CD14-positive monocyte (primary cell): Measurements from ENCODE around the gene COG2. TPM values are rescaled to one million over a fixed set of nuclear protein-coding genes. Genes with fewer than 3 reads are reported as not detected.

Experiments
- DNase-seq, 3 donors: peaks; one replicate each; pipeline ENCODE4 v3.0.0-alpha.2; 2011 to 2022
- H2AFZ ChIP-seq: 2 replicates; pipeline ENCODE4 v1.6.0; 2012; ENCODE audit warnings: mild to moderate bottlenecking, low read depth, low read length, inconsistent platforms; ENCODE audit not compliant: insufficient read depth, poor library complexity, severe bottlenecking
- H3K27ac ChIP-seq, 2 donors: 1 replicate in 1 of 2; 2 replicates in 1 of 2; pipeline ENCODE4 v1.5.1; 2012 to 2013; ENCODE audit warnings: low read length in 2 of 2, control low read depth in 1 of 2, inconsistent platforms in 1 of 2, low read depth in 1 of 2, mild to moderate bottlenecking in 1 of 2
- H3K27me3 ChIP-seq, 2 donors: one replicate each; pipeline versions ENCODE4 v1.6.0 to v1.6.1; 2011 to 2013; ENCODE audit warnings: low read length in 2 of 2; ENCODE audit not compliant: control insufficient read depth in 2 of 2, insufficient read depth in 2 of 2
- H3K36me3 ChIP-seq, 2 donors: replicated peaks in 1 of 2; 1 replicate in 1 of 2; 2 replicates in 1 of 2; pipeline versions ENCODE4 v1.5.1 to v1.6.1; 2012 to 2013; ENCODE audit warnings: low read length in 2 of 2, control low read depth in 1 of 2, inconsistent platforms in 1 of 2, mild to moderate bottlenecking in 1 of 2; ENCODE audit not compliant: insufficient read depth in 2 of 2, control insufficient read depth in 1 of 2
- H3K4me1 ChIP-seq, 2 donors: 1 replicate in 1 of 2; 2 replicates in 1 of 2; pipeline versions ENCODE4 v1.5.1 to v1.6.1; 2012 to 2013; ENCODE audit warnings: low read length in 2 of 2, control low read depth in 1 of 2, inconsistent platforms in 1 of 2, mild to moderate bottlenecking in 1 of 2, moderate library complexity in 1 of 2; ENCODE audit not compliant: insufficient read depth in 2 of 2, control insufficient read depth in 1 of 2
- H3K4me2 ChIP-seq: replicated peaks from 2 replicates; pipeline ENCODE3; 2012; ENCODE audit warnings: low read length, moderate library complexity, mild to moderate bottlenecking; ENCODE audit not compliant: poor library complexity, severe bottlenecking; ENCODE audit errors: extremely low read depth
- H3K4me3 ChIP-seq, 3 experiments: fragments of 200-600 bp in 1 of 3; sonication (generic) in 1 of 3; replicated peaks in 1 of 3; 1 replicate in 2 of 3; 2 replicates in 1 of 3; pipeline ENCODE4 v1.5.1; 2011 to 2013; ENCODE audit warnings: low read length in 3 of 3, mild to moderate bottlenecking in 3 of 3, control low read depth in 2 of 3, low read depth in 2 of 3, inconsistent platforms in 1 of 3, moderate library complexity in 1 of 3
- H3K79me2 ChIP-seq: 2 replicates; pipeline ENCODE4 v1.6.0; 2012; ENCODE audit warnings: mild to moderate bottlenecking, control low read depth, inconsistent platforms, low read length, moderate library complexity; ENCODE audit not compliant: insufficient read depth
- H3K9ac ChIP-seq: 2 replicates; pipeline ENCODE4 v1.6.0; 2017; ENCODE audit warnings: low read length, mild to moderate bottlenecking; ENCODE audit not compliant: insufficient read depth, poor library complexity, severe bottlenecking
- H3K9me3 ChIP-seq, 2 donors: replicated peaks in 1 of 2; 1 replicate in 1 of 2; 2 replicates in 1 of 2; pipeline versions ENCODE4 v1.5.1 to v1.6.1; 2012 to 2013; ENCODE audit warnings: low read length in 2 of 2, control low read depth in 1 of 2; ENCODE audit not compliant: control insufficient read depth in 1 of 2, insufficient read depth in 1 of 2
- H4K20me1 ChIP-seq: 2 replicates; pipeline ENCODE4 v1.6.0; 2012; ENCODE audit warnings: mild to moderate bottlenecking, low read length, control low read depth, moderate library complexity; ENCODE audit not compliant: insufficient read depth
- H3K27ac Mint-ChIP-seq, 7 donors: one replicate each; pipeline ENCODE4 v1.8.0; 2020; ENCODE audit warnings: mild to moderate bottlenecking in 7 of 7, mixed read lengths in 7 of 7, moderate library complexity in 6 of 7, inconsistent platforms in 2 of 7
- H3K27me3 Mint-ChIP-seq, 3 donors: one replicate each; pipeline ENCODE4 v1.8.0; 2021 to 2022; ENCODE audit warnings: low read depth in 3 of 3, mild to moderate bottlenecking in 3 of 3, mixed read lengths in 3 of 3, moderate library complexity in 3 of 3, inconsistent platforms in 1 of 3
- H3K36me3 Mint-ChIP-seq, 2 donors: one replicate each; pipeline ENCODE4 v1.8.0; 2020; ENCODE audit warnings: mixed read lengths in 2 of 2, inconsistent platforms in 1 of 2, mild to moderate bottlenecking in 1 of 2
- H3K4me1 Mint-ChIP-seq: one replicate; pipeline ENCODE4 v1.8.0; 2020; ENCODE audit warnings: mild to moderate bottlenecking, mixed read lengths
- H3K4me3 Mint-ChIP-seq, 2 donors: one replicate each; pipeline ENCODE4 v1.8.0; 2020; ENCODE audit warnings: mild to moderate bottlenecking in 2 of 2, mixed read lengths in 2 of 2, moderate library complexity in 1 of 2
- H3K9me3 Mint-ChIP-seq, 7 donors: one replicate each; pipeline ENCODE4 v1.8.0; 2020 to 2022; ENCODE audit warnings: mixed read lengths in 7 of 7, mild to moderate bottlenecking in 6 of 7, moderate library complexity in 6 of 7, inconsistent platforms in 2 of 7
- WGBS: methylation state at CpG from one replicate; pipeline ENCODE4 v1.1.5; 2013; ENCODE audit warnings: missing lambda C conversion rate; ENCODE audit not compliant: insufficient coverage; 5-methylcytosine and 5-hydroxymethylcytosine counted together
- intact Hi-C, 2 donors: fragments of 100-400 bp; cut with micrococcal nuclease; formaldehyde crosslinking; loops; one replicate each; pipeline versions ENCODE4 v1.15.0 to v1.15.1; 2023
- polyA plus RNA-seq, 3 donors: library from polyadenylated mRNA; depleted of rRNA in 1 of 3; unstranded in 2 of 3; stranded (reverse) in 1 of 3; fragments of 300-500 nt in 2 of 3; fragments of >200 nt in 1 of 3; fragmentation: Illumina TruSeq in 2 of 3; gene quantifications; 1 replicate in 2 of 3; 2 replicates in 1 of 3; pipeline ENCODE4 v1.2.3, GENCODE V29; 2012 to 2021
- TF ChIP-seq, protein P1 (sequence below): fragments of 200-600 bp; IDR thresholded peaks from one replicate; pipeline ENCODE4 v1.8.0; 2022; ENCODE audit warnings: antibody characterized with exemption, mild to moderate bottlenecking

Gene COG2
- polyA plus RNA-seq, 3 donors = 16.7 to 30.4 (median 24.7) TPM

DNA sequence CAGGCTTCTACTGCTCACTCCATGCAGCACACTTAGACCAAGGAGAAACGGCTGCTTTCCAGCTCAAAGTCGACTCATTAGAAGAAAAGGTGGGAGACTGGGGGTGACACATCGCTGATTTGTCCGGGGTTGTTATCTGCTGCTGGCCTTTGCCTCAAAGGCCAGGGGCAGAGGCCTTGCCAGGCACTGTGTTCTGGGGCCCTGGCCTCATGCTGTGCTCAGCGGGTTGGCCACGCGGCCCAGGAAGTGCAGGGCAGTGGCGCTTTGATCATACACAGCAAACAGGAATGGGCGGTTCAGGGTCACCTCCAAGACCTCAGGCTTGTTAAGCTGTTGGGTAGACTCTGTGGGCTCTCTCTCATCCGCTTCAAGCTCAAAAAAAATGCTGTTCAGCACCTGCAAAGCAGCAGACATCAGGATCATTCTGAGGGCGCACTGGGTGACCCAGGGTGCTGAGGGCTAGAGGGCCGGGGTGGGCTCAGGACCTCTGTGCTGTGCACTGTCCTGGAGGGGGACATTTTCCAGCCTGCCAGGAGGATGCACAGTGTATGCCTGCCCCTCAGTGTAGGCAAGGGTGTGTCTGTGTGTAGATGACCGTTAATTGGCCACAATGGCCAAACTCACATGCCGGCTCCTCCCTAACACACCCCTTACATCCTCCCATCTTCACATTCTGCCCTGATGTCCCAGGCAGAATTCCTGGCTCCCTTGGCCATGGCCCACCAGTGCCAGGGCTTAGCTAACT, 60.8 kb downstream of the COG2 start:
- no peak for DNase-seq
- Mint-ChIP-seq H3K9me3 (no peaks in the 10 kb centered on the region), H3K27me3 (peaks cover 5 to 15% (median 8%) of the 10 kb centered on the region in 3 donors), H3K36me3 (no peaks in the 10 kb centered on the region), H3K4me1 (peaks cover 3% of the 10 kb centered on the region), H3K27ac (no peak overlapping the region), H3K4me3 (no peak overlapping the region)
- H3K4me2 ChIP-seq = no peak overlapping the region
- H2AFZ ChIP-seq = no peak overlapping the region
- no peaks in the 10 kb centered on the region for H4K20me1 ChIP-seq
- no peaks in the 10 kb centered on the region for H3K9me3 ChIP-seq
- H3K79me2 ChIP-seq = no peaks in the 10 kb centered on the region
- H3K27me3 ChIP-seq = no peaks in the 10 kb centered on the region
- no peak overlapping the region for H3K27ac ChIP-seq
- H3K36me3 ChIP-seq = no peaks in the 10 kb centered on the region
- intact Hi-C loops = no loop called here
- 92% methylated on average over 11 of the region's 14 CpGs for WGBS
- peaks cover 0 to 3% of the 10 kb centered on the region in 2 donors for H3K4me1 ChIP-seq
- TF ChIP-seq, protein P1, sequence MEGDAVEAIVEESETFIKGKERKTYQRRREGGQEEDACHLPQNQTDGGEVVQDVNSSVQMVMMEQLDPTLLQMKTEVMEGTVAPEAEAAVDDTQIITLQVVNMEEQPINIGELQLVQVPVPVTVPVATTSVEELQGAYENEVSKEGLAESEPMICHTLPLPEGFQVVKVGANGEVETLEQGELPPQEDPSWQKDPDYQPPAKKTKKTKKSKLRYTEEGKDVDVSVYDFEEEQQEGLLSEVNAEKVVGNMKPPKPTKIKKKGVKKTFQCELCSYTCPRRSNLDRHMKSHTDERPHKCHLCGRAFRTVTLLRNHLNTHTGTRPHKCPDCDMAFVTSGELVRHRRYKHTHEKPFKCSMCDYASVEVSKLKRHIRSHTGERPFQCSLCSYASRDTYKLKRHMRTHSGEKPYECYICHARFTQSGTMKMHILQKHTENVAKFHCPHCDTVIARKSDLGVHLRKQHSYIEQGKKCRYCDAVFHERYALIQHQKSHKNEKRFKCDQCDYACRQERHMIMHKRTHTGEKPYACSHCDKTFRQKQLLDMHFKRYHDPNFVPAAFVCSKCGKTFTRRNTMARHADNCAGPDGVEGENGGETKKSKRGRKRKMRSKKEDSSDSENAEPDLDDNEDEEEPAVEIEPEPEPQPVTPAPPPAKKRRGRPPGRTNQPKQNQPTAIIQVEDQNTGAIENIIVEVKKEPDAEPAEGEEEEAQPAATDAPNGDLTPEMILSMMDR = no peak
- no peak overlapping the region for H3K4me3 ChIP-seq
- no peak overlapping the region for H3K9ac ChIP-seq

DNA sequence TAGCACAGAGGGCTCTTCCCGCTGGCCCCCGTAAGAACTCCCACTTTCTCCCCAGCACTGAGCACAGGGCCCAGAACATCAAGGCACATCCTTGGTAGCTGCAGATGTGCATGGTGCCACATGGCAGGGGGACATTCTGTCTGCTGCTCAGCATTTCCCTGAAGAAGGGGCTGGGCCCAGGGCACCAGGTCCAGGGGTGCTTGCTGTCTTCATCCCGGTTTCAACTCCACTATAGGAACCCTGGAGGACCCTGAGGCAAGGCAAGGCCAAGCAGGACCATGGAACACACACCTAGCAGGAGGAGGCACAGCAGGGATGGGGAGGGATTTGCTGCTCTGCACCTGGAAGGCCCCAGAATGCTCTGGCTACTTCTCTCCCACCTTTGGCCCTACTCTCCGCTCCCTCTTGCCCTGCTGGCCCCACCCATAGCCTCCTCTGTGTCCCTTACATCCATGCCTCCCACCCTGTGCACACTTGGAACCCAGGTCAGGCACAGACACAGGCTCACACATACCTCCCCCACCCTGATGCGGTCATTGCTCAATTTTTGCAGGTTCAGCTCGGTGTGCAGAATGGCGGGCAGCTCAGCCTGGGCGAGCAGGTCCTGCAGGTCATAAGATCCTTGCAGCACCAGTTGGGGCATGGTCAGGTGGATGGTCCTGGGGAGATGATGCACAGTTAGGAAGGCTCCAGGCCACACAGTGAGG, 61.6 kb downstream of the COG2 start:
- no peaks in the 10 kb centered on the region for H3K36me3 Mint-ChIP-seq
- H3K9ac ChIP-seq = no peak overlapping the region
- TF ChIP-seq, protein P1 = no peak
- H3K4me1 Mint-ChIP-seq = peaks cover 9% of the 10 kb centered on the region
- peaks cover 5 to 20% (median 12%) of the 10 kb centered on the region in 3 donors for H3K27me3 Mint-ChIP-seq
- peak overlapping the region in 1 of 7 donors; percentile 27 for H3K27ac Mint-ChIP-seq
- no peak overlapping the region for H3K4me2 ChIP-seq
- intact Hi-C loops = no loop called here
- no peak overlapping the region for H3K4me3 Mint-ChIP-seq
- no peak overlapping the region for H3K4me3 ChIP-seq
- DNase-seq = no peak
- H3K9me3 ChIP-seq = no peaks in the 10 kb centered on the region
- no peaks in the 10 kb centered on the region for H3K27me3 ChIP-seq
- H3K79me2 ChIP-seq = no peaks in the 10 kb centered on the region
- no peak overlapping the region for H2AFZ ChIP-seq
- H4K20me1 ChIP-seq = no peaks in the 10 kb centered on the region
- WGBS = 90% methylated on average over 6 of the region's 8 CpGs
- no peaks in the 10 kb centered on the region for H3K36me3 ChIP-seq
- H3K27ac ChIP-seq = no peak overlapping the region
- H3K9me3 Mint-ChIP-seq = no peaks in the 10 kb centered on the region
- H3K4me1 ChIP-seq = peaks cover 0 to 5% of the 10 kb centered on the region in 2 donors
